Smooth muscle cell of the pulmonary artery (primary cell): Measurements from ENCODE around the gene YWHAB. TPM values are rescaled to one million over a fixed set of nuclear protein-coding genes. Genes with fewer than 3 reads are reported as not detected.

Experiments used
- total RNA-seq: library from RNA; depleted of rRNA; stranded (reverse); fragments of >200 nt; gene quantifications from 2 replicates; pipeline ENCODE4 v1.2.3, GENCODE V29; 2014

The YWHAB gene
- 109 and 120 TPM in 2 replicates for total RNA-seq

DNA sequence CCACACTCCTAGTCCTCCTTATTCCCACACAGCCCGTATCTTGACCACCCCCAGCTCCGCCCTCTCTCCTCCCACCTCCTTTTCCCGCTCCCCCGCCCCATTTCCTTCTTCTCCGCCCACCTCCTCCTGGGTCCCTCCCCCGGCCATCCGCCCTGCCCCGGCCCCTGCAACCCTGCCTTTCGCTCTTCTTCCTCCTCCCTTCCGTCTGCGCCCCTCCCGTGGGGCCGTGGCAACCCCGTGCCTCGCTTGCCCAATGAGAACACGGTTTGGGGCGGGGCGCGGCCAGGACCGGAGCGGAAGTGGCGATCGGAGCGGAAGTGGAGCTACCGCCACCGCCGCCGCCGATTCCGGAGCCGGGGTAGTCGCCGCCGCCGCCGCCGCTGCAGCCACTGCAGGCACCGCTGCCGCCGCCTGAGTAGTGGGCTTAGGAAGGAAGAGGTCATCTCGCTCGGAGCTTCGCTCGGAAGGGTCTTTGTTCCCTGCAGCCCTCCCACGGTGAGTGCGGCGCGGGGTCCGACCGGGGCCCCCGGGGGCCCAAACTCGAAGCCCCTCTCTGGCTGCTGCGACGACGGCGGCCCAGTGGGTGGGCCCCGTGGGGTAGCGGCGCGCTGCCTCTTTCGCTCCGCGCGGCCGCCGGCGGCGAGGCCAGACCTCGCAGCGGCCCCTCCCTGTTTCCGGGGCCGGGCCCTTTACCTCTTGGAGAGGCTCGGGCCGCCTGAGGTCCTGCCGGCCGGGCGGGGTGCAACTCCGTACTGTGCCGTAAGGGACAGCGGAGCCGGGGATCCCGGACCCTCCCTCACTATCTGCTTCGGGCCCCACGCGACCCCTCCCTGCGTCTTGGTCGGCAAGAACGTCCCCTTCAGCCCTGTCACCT is at the start of gene YWHAB:
Gene YWHAB, plus strand, starts transcription at position 314 of the 874 bp plus-strand sequence. CDS start 15,829 bp downstream, outside the sequence.

DNA sequence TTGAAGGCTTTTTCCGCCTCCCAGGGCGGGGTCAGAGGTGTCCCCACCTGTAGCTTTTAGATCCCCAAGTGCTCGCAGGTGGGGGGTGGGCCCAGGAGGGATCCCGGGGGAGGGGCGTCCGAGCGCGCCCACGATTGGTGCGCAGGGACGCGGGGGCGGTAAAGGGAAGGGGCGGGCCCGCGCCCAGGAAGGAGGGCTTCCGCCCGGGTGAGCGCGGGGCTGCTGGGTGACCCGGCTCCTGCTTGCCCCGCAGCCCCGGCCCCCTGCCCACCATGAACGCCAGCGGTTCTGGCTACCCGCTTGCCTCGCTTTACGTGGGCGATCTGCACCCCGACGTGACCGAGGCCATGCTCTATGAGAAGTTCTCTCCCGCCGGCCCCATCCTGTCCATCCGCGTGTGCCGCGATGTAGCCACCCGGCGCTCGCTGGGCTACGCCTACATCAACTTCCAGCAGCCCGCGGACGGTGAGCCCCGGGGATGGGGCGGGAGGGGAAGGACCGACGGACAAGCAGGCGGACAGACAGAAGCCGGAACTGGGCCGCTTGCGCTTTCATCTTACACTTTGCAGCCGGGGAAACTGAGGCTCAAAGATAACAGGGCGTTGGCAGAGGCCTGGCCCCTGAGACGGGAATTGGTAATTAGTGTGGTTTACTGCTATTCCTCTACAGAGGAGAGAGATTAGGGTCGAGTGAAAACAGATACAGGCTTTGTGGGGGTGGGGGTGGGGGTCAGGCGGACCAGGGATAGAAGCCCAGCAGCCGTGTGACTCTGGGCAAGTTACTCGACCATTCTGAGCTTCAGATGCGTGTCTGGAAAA is 24.6 kb downstream of the YWHAB start, which contains the start of gene PABPC1L:
Gene PABPC1L, plus strand, starts transcription at position 189 of the 818 bp plus-strand sequence. Its CDS starts 84 bp downstream, at position 273.

Other genes starting within 250 kb of the YWHAB start
- 12.0 and 45.0 TPM in 2 replicates for gene ADA, start 234.0 kb upstream of the YWHAB start, total RNA-seq
- gene CCN5, start 170.3 kb upstream of the YWHAB start, total RNA-seq: 3.0 and 36.4 TPM in 2 replicates
- 4.8 and 15.8 TPM in 2 replicates for gene KCNK15, start 139.8 kb upstream of the YWHAB start, total RNA-seq
- gene RIMS4, start 75.2 kb upstream of the YWHAB start, total RNA-seq: 0.39 and 1.3 TPM in 2 replicates
- gene PABPC1L, start 24.4 kb downstream of the YWHAB start, total RNA-seq: 9.9 and 19.4 TPM in 2 replicates
- gene TOMM34, start 74.7 kb downstream of the YWHAB start, total RNA-seq: 12.0 and 21.7 TPM in 2 replicates
- gene STK4, start 80.8 kb downstream of the YWHAB start, total RNA-seq: 29.5 and 38.2 TPM in 2 replicates
- gene KCNS1, start 215.4 kb downstream of the YWHAB start, total RNA-seq: 1.4 and 2.4 TPM in 2 replicates
- not detected in 2 replicates for gene WFDC5, start 229.5 kb downstream of the YWHAB start, total RNA-seq
- not detected in 2 replicates for gene WFDC12, start 238.8 kb downstream of the YWHAB start, total RNA-seq